IPS-NIHi7 (cell line): Measurements from ENCODE around the gene HOOK1.
"Not testable (repeated sequence)": the region's sequence is repeated elsewhere in the genome, so short reads cannot be mapped to it uniquely, and the experiment has no call there.

Experiments used
- DNase-seq: peaks from one replicate; pipeline ENCODE4 v3.0.0; 2012; ENCODE audit warnings: mixed read lengths; ENCODE audit errors: extremely low spot score

HOOK1 gene

GRCh38 chr1:59885160-59885832 lies 70.5 kb downstream of the HOOK1 start:
- DNase-seq: no peak

DNA sequence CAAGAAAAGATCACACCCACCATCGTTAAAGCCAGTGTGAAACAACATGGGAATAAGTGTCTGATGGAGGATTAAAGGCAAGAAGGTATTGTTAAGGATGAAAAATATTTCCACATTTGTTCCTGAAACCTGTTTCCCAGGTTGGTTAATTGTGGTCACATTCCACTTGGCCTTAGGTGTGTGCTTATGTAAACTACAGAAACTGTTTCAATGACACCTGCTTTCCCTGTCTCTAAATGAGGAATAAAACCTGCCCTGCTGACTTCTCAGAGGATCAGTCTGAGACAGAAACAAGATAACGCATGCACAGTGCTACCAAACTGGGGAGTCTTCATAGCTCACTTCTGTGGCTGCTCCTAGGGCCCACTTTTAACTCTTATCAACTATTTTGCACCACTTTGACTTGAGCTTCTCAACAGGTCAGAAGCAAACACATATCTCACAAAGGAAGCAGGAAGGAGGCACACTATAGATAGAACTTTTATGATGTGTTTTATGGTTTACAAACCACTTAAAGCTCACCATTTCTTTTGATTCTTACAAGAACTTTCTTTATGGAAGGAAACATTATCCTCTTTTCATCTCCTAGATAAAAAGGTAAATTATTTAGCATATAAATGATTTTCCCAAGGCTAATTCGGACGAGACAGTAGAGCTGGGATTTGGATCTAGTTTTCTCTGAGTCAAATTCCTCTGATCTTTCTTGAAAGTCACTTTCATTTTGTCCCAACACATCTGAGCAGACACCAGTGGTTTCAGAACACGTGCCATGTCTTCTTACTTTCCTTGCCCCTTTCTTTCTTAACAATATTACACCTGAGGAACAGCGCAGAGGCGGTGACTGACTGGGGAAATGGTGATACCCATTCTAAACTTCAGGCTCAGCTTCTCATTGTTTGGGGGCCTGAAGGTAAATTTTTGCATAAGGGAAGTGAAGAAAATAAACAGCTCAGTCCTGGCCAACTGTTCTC lies 78.4 kb downstream of the HOOK1 start:
- no peak for DNase-seq

- no peak for DNase-seq
Measured at GRCh38 chr1:59897165-59897564, 82.4 kb downstream of the HOOK1 start.

DNA sequence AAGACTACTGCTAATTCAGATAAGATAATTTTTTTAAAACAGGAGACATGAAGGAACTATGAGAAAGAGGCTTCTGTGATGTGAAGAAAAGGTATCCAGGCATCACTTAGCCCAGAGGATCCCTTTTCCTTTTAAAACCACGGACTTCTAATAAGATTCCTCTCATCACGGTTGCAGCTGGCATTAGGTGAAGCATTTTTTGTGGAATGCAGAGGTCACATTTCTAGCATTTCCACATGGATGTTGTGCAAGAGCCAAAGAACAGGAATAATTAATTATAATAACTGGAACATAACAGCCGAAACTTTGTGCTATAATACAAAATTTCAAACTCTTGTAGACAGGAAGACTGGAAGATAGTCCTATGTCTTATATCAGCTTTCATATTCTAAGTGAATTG lies 84.2 kb downstream of the HOOK1 start:
- no peak for DNase-seq

GRCh38 chr1:59900640-59901039 lies 85.9 kb downstream of the HOOK1 start:
- peak; percentile 72 for DNase-seq

- no peak for DNase-seq
Measured at GRCh38 chr1:59901770-59902388, 87.1 kb downstream of the HOOK1 start.

DNA sequence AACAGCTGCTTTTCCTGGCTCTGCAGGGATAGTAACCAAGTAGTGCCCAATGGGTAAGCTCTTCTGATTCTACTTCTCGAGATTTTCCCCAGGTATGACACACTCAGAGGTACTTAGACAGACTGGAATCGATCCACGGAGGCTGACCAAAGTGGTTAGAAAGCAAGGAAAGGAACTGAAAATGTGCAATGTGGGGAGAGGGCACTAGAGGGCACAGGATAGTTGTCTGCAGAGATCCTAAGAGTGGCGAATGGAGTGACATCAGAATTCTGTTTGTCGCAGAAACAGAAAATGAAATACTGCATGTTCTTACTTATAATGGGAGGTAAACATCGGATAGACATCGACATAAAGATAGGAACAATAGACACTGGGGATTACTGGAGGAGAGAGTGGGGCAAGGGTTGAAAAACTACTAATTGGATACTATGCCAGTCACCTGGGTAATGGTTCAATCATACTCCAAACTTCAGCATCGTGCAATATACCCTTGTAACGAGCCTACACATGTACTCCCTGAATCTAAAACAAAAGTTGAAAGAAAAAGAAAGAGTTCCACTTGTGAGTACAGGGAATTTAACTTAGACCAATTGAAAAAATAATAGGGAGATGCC lies 88.5 kb downstream of the HOOK1 start:
- DNase-seq: peak; percentile 56

GRCh38 chr1:59906931-59907330 lies 92.2 kb downstream of the HOOK1 start:
- no peak for DNase-seq

DNA sequence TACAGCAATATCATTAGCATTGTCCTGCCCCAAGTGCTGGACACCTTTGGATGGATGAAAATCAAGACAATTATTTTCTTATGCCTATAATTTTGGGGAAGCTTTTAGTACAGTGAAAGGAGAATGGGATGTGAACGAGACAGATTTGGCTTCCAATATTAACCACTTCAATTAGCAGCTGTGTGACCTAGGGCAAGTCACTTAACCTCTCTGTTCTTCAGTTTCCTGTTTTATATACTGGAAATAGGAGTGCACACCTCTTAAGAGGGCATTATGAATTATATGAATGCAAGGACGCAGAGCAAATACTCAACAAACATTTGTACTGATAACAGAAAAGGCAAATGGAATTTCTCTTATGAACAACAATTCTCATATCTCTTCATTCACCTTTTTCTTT lies 93.3 kb downstream of the HOOK1 start:
- no peak for DNase-seq

DNA sequence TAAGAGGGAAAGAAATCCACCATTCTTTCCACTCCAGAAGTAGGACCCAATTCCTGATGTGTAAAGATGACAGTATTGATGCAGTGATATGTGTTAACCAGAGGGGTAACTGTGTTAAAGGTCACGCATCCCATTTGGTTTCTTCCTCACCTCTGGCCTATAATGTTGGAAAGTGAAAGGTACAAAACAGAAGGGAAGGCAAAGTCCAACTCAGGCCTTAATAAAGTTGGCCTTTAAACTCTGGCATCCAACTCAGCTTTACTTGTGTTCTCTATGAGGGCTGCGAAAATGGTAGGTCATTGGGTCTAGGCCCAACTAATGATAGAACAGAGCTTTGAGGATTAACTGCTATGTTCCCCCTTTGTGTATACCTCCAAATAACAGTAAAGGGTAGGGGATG lies 93.9 kb downstream of the HOOK1 start:
- no peak for DNase-seq

- not testable (repeated sequence) for DNase-seq
Measured at GRCh38 chr1:59914791-59915286, 100.1 kb downstream of the HOOK1 start.

GRCh38 chr1:59915516-59915915 lies 100.8 kb downstream of the HOOK1 start:
- no peak for DNase-seq

DNA sequence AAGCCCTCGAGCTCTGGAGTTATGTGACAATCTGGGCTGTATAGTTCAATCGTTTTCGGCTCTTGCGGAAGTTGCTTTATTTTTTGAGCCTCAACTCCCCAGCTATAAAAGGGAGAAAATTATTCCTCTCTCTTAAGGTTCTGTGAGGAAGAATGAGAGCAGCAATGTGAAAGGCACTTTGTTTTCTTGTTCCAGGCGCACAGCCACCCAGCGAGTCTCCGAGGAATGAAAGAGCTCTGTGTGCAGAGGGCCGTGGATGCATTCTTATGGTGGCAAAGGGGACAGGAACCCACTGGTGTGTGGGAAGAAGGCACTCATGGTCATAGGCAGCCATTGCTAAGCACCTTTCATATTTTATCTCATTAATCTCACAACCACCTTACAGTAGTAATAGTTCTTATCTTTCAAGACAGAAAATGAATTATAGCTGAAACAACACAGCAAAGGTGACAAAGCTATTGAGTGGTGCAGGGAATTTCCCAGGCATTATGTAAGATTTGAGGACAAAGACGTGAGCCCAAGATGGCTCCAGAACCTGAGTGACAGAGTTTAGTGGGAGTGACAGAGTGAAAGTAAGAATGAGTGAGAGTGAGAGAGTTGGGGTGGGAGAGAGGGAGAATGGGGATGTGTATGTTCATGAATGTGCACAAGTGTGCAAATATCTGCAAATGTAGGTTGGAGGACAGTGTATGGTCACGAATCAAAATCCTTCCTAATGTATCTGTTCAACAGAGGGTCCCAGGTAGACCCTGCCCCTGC lies 102.5 kb downstream of the HOOK1 start:
- DNase-seq: no peak

DNA sequence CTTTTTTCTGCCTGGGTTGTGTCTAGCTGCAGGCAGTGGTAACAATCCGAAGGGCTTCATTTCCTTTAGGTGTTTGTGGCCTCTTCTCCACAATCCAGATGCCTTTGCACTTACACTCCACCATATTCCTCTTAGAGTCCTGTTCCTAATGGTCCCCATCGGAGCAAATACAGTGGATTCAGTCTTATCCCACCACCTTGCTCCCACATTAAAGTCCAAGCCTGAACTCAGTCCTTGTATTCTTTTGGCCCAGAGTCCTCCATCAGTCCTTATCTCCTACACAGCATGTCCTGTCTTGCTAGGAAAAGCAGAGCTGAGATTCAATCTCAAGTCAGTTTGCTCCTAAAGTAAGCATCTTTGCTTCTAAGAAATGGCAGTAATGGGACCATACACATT lies 103.0 kb downstream of the HOOK1 start:
- DNase-seq: no peak

GRCh38 chr1:59919746-59920145 lies 105.0 kb downstream of the HOOK1 start:
- no peak for DNase-seq

DNA sequence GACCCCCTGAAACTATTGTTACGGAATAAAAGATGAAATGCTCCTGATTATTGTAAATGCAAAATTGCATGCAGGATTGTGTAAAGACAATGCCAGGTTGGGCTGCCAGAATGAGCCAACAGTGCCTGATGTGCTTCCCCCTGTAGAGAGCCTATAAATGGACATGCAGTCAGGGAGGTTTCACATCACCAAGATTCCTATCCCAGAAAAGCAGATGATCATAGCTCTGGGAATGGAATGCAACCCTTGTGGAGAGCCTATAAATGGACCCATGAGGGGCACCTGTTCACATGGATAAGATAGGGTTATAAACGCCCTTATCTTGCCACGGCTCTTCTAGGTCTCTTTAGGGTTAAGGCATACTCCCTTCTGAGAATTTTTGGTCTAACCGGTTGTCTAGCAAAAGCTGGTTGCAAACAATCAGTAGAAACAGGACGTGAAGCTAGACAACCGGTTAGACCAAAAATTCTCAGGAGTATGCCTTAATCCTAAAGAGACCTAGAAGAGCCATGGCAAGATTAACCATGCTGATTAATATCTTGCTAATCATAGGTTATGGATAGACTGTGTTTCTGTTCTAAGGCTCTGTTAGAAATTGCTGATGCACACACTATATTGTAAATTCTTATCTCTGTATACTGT lies 106.6 kb downstream of the HOOK1 start:
- DNase-seq: not testable (repeated sequence)

- DNase-seq: no peak
Measured at GRCh38 chr1:59924653-59925052, 109.9 kb downstream of the HOOK1 start.
